ENCODE measurements around the gene KCNIP4.

Gene KCNIP4

GRCh38 chr4:21596521-21596920 lies 352.1 kb downstream of the KCNIP4 start:
- TF ChIP-seq CTCF (IDR thresholded peaks at IDR 0.05; ENCODE audit: low read depth, low read length, missing control alignments) = no peak
- DNase-seq (ENCODE audit: low read depth) = no peak
- no peak overlapping the region for H3K4me3 ChIP-seq (ENCODE audit: low read depth, low read length)

DNA sequence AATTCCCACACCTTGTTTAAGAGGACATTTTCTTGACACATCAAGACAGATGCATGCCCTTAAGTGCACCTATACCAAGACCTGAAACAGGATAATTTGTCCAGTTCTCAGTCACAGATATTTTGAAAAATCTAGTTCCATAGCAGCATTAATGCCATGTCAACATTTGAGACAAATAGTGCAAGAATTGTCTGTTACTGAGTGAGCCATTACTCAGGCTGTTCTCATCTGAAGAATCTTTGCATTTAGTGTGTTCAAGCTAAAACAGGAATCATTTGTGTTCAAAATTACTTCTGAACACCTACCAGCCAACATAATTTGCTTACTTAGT lies 354.9 kb downstream of the KCNIP4 start:
- no peak for TF ChIP-seq CTCF (IDR thresholded peaks at IDR 0.05; ENCODE audit: low read depth, low read length, missing control alignments)
- H3K4me3 ChIP-seq (ENCODE audit: low read depth, low read length) = no peak overlapping the region
- no peak for DNase-seq (ENCODE audit: low read depth)

DNA sequence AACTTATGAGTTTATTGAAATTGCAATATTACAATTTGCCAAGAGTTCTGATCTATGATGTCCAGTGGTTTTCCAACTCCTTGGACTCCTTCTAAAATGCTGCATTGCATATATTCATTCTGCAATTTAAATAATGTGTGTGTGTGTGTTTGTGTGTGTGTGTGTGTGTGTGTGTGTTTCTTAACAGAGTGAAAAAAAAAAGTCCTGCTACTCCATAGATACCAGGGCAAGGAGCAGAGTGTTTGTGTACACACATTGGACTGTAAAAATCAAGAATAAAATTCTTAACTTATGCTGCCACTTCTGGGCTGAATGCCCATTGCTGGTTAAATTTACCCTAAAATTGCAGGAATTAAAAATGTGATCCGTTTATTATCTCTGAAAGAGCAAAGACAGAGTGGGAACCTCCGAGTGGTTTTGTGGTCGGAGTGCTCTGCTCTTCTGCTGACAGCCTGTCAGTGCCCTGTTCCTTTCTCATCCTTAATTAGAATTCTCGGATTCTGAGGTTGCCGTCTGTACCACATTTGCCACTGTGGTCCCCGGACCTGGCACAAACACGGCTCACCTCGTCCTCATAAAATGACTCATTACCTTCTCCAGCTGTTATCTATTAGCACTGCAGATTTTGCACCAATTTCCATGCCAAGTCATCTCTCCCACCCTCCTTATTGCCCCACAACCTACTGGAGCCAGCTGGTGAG lies 355.5 kb downstream of the KCNIP4 start:
- DNase-seq (ENCODE audit: low read depth) = no peak
- no peak overlapping the region for H3K4me3 ChIP-seq (ENCODE audit: low read depth, low read length)
- no peak for TF ChIP-seq CTCF (IDR thresholded peaks at IDR 0.05; ENCODE audit: low read depth, low read length, missing control alignments)

GRCh38 chr4:21577056-21577455 lies 371.5 kb downstream of the KCNIP4 start:
- DNase-seq (ENCODE audit: low read depth) = no peak
- no peak overlapping the region for H3K4me3 ChIP-seq (ENCODE audit: low read depth, low read length)
- TF ChIP-seq CTCF (IDR thresholded peaks at IDR 0.05; ENCODE audit: low read depth, low read length, missing control alignments) = no peak

GRCh38 chr4:21571100-21571499 lies 377.5 kb downstream of the KCNIP4 start:
- no peak for TF ChIP-seq CTCF (IDR thresholded peaks at IDR 0.05; ENCODE audit: low read depth, low read length, missing control alignments)
- H3K4me3 ChIP-seq (ENCODE audit: low read depth, low read length) = no peak overlapping the region
- no peak for DNase-seq (ENCODE audit: low read depth)

DNA sequence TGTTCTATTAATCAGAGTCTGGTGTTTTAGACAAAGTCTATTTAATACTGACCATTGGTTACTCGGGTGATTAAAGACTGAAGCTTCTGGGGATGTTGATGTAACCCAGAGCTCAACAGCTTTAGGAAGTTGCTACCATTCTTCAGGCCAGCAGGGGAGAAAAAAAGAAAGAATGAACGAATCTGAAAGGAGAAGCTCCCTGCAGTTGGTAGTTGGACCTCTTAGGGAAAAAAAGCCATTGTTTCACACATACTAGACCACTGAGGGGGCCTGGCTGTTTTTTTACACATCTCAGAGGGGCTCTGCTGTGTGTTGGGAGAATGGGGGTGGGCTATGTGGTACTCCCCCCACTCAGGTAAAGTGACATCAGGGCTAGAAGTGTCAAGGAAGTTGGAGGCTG lies 378.9 kb downstream of the KCNIP4 start:
- DNase-seq (ENCODE audit: low read depth) = no peak
- no peak overlapping the region for H3K4me3 ChIP-seq (ENCODE audit: low read depth, low read length)
- TF ChIP-seq CTCF (IDR thresholded peaks at IDR 0.05; ENCODE audit: low read depth, low read length, missing control alignments) = no peak

GRCh38 chr4:21555083-21555482 lies 393.5 kb downstream of the KCNIP4 start:
- no peak for DNase-seq (ENCODE audit: low read depth)
- no peak for TF ChIP-seq CTCF (IDR thresholded peaks at IDR 0.05; ENCODE audit: low read depth, low read length, missing control alignments)
- H3K4me3 ChIP-seq (ENCODE audit: low read depth, low read length) = no peak overlapping the region
